HL-60 (cell line): ENCODE measurements around the gene TNF.

ENCODE experiments used
- DNase-seq, 2 experiments: peaks; one replicate each; pipeline ENCODE4 v3.0.0-alpha.2; 2010 to 2020; ENCODE audit warnings: low read depth in 1 of 2, low spot score in 1 of 2
- H3K27ac ChIP-seq: fragments of 250-450 bp; sonication (Bioruptor Pico); replicated peaks from 2 replicates; pipeline ENCODE4 v1.5.1; 2020; ENCODE audit warnings: mild to moderate bottlenecking, moderate library complexity
- H3K27me3 ChIP-seq: fragments of 250-450 bp; sonication (Bioruptor Pico); 2 replicates; pipeline ENCODE4 v1.5.1; 2021; ENCODE audit warnings: mild to moderate bottlenecking, moderate library complexity; ENCODE audit not compliant: insufficient read depth, poor library complexity, severe bottlenecking
- H3K4me3 ChIP-seq: replicated peaks from 2 replicates; pipeline ENCODE4 v1.5.1; 2011; ENCODE audit warnings: mild to moderate bottlenecking, control low read depth, low read length; ENCODE audit not compliant: insufficient read depth
- GABPA ChIP-seq: IDR thresholded peaks from 2 replicates; pipeline ENCODE4 v1.6.1; 2012; ENCODE audit warnings: low read depth
- POLR2AphosphoS5 ChIP-seq: IDR thresholded peaks from 2 replicates; pipeline ENCODE4 v1.6.1; 2012; ENCODE audit warnings: low read depth
- SPI1 ChIP-seq: IDR thresholded peaks from 2 replicates; pipeline ENCODE4 v1.6.1; 2012; ENCODE audit warnings: low read depth, mild to moderate bottlenecking, borderline replicate concordance
- TF ChIP-seq, protein P1 (sequence below): IDR thresholded peaks from 2 replicates; pipeline ENCODE4 v1.6.1; 2012; ENCODE audit warnings: low read depth; ENCODE audit not compliant: insufficient replicate concordance
- TF ChIP-seq, protein P2 (sequence below): IDR thresholded peaks from one replicate; pipeline ENCODE4 v1.5.1; 2011; ENCODE audit warnings: low read length, control low read depth, inconsistent platforms; ENCODE audit not compliant: insufficient read depth

TNF gene

DNA sequence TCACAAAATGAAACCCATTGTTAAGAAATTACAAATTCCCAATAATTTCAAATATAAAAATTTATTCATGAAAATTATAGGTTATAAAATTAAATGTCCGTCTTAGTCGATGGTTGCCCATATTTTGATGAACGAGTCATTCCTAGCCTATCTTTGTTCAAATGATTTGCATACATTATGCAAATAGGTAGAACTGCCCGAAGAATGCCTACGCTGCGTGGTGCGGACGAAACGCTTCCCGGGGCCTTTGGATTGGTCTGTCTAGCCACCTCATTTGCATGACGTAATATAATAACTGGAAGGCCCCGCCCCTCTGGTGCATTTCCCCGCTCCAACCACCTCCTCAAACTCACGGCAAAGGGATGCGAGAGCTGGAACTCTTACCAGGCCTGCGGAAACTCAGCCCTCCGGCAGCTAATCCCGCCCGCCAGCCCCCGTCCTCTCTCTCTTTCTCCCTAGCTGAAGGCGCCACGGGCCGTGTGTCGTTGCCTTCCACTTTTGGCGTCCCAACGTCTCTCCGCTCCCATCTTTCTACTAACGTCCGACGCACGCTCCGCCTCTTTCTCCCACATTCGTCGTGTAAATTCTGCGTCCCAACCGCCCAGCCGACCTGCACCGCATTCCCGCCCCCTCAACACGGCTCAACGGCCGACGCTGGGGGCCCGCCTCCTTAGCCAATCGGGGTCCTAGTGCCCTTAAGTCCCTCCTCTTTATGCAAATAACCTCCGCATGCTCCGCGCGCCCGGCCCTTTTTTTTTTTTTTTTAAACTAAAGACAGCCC is 44.6 kb downstream of the TNF start:
- peak; percentile 98 to 99 for DNase-seq
- TF ChIP-seq POLR2AphosphoS5, result peak; percentile 91
- TF ChIP-seq GABPA, result no peak
- TF ChIP-seq, protein P1, sequence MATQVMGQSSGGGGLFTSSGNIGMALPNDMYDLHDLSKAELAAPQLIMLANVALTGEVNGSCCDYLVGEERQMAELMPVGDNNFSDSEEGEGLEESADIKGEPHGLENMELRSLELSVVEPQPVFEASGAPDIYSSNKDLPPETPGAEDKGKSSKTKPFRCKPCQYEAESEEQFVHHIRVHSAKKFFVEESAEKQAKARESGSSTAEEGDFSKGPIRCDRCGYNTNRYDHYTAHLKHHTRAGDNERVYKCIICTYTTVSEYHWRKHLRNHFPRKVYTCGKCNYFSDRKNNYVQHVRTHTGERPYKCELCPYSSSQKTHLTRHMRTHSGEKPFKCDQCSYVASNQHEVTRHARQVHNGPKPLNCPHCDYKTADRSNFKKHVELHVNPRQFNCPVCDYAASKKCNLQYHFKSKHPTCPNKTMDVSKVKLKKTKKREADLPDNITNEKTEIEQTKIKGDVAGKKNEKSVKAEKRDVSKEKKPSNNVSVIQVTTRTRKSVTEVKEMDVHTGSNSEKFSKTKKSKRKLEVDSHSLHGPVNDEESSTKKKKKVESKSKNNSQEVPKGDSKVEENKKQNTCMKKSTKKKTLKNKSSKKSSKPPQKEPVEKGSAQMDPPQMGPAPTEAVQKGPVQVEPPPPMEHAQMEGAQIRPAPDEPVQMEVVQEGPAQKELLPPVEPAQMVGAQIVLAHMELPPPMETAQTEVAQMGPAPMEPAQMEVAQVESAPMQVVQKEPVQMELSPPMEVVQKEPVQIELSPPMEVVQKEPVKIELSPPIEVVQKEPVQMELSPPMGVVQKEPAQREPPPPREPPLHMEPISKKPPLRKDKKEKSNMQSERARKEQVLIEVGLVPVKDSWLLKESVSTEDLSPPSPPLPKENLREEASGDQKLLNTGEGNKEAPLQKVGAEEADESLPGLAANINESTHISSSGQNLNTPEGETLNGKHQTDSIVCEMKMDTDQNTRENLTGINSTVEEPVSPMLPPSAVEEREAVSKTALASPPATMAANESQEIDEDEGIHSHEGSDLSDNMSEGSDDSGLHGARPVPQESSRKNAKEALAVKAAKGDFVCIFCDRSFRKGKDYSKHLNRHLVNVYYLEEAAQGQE, result peak; percentile 46
- peak overlapping the region; percentile 49 for H3K4me3 ChIP-seq
- H3K27ac ChIP-seq, result peak overlapping the region; percentile 96
- no peaks in the 10 kb centered on the region for H3K27me3 ChIP-seq

DNA sequence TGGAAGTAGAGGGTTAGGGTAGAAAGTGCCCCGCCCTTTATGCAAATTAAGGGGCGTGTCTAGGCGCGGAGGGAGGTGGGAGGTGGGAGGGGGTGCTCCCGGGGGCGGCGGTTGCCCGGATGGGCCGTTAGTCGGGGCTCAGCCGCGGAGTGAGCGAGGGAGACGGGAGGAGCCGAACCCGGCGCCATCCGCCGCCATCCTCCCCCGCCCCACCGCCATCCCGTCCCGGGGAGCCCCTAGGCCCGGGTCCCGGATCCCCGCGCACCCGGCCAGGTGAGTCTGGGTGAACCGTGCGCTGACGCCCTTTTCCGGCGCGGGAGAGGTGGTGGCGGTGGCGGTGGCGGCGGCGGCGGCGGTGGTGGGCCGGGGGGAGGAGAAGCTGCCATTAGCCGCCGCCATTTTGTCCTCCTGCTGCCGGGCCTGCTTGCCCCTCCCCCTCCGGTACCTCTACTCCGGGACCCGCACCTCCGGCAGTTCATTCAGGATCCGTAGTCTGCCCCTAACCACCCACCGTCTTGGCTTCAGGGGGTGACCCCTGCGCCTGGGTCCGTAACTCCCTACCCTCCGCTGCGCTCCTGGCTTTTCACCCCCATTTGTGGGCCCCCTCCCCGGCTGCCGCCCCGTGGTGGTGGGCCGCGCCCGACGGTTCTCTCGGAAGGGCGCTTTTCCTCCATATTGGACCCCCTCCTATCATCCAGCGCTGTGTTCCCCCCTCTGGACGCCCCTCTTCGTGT is 45.4 kb downstream of the TNF start, which contains the start of gene PRRC2A:
Gene PRRC2A (plus strand): TSS at position 130 of the 734 bp plus-strand sequence. CDS start 2,075 bp downstream, outside the sequence.
- Histone ChIP-seq H3K27me3 (no peaks in the 10 kb centered on the region), H3K27ac (peak within 1 kb of the TSS; percentile 97), H3K4me3 (peak within 1 kb of the TSS; percentile 83)
- no peak for TF ChIP-seq GABPA
- no peak for TF ChIP-seq SPI1
- TF ChIP-seq POLR2AphosphoS5, result no peak
- TF ChIP-seq, protein P2, sequence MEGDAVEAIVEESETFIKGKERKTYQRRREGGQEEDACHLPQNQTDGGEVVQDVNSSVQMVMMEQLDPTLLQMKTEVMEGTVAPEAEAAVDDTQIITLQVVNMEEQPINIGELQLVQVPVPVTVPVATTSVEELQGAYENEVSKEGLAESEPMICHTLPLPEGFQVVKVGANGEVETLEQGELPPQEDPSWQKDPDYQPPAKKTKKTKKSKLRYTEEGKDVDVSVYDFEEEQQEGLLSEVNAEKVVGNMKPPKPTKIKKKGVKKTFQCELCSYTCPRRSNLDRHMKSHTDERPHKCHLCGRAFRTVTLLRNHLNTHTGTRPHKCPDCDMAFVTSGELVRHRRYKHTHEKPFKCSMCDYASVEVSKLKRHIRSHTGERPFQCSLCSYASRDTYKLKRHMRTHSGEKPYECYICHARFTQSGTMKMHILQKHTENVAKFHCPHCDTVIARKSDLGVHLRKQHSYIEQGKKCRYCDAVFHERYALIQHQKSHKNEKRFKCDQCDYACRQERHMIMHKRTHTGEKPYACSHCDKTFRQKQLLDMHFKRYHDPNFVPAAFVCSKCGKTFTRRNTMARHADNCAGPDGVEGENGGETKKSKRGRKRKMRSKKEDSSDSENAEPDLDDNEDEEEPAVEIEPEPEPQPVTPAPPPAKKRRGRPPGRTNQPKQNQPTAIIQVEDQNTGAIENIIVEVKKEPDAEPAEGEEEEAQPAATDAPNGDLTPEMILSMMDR, result no peak
- TF ChIP-seq, protein P1, result peak; percentile 71
- DNase-seq, result peak; percentile 74 to 76

DNA sequence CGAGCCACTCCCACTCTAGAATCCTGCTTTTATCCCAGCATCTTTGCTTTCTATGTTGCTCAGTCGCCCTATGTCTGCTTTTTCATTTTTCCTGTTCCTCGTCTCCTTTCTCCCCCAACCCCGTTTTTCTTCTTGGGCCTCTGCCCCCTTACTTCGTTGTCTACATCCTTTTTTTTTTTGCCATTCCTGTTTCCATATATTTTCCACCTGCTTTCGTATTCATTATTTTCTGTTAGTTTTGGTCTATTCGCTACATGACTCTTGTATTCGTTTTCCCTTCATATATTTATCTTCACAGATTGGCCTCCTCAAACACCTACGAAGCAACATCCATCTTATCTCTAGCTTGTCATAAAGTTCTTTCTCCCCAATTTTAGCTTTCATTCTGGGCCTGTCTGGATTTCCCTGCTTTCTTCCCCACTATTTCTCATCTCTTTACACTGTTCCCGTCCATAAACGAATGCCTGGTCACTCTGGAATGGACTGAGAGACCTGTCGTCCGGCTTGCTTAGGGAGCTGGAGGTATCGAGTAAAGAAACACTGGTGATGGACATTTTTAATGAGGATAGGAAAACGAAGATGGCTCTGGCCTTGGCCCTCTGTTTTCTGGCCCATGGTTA is 46.1 kb downstream of the TNF start:
- TF ChIP-seq, protein P2, result no peak
- TF ChIP-seq SPI1 (no peak), POLR2AphosphoS5 (no peak), GABPA (no peak)
- TF ChIP-seq, protein P1, result no peak
- Histone ChIP-seq H3K27me3 (no peaks in the 10 kb centered on the region), H3K27ac (peak overlapping the region; percentile 97), H3K4me3 (peak overlapping the region; percentile 83)
- no peak for DNase-seq
